Suprapubic skin (tissue), 4 donors: ENCODE data around the gene UCN3. TPM values are rescaled to one million over a fixed set of nuclear protein-coding genes. Genes with fewer than 3 reads are reported as not detected.

Experiments used
- total RNA-seq, 4 donors: library from RNA; depleted of rRNA; stranded (reverse); fragments of >200 nt; gene quantifications; one replicate each; pipeline ENCODE4 v1.1.0, GENCODE V29; 2016

UCN3 gene
- total RNA-seq, 4 donors from 2014 or later = not detected

Other genes starting within 250 kb of the UCN3 start
- gene AKR1C8, start 179.8 kb upstream of the UCN3 start, total RNA-seq = not detected
- gene AKR1C4, start 168.1 kb upstream of the UCN3 start, total RNA-seq = 1 to 10 TPM in 1 of 4 donors, not detected in 3; 1.1 TPM
- gene TUBAL3, start 39.9 kb downstream of the UCN3 start, total RNA-seq = 1 to 10 TPM in 1 of 4 donors, under 1 TPM in 1, not detected in 2; 0.36 to 1.7 TPM
- gene NET1, start 47.6 kb downstream of the UCN3 start, total RNA-seq = 10 to 100 TPM; 69.9 to 92.8 (median 76.2) TPM
- gene CALML5, start 134.6 kb downstream of the UCN3 start, total RNA-seq = 1,000 to 10,000 TPM in 3 of 4 donors, 100 to 1,000 TPM in 1; 429 to 3,135 (median 2,230) TPM
- 100 to 1,000 TPM in 2 of 4 donors, 10 to 100 TPM in 2; 27.4 to 296 (median 105) TPM for gene CALML3, start 160.0 kb downstream of the UCN3 start, total RNA-seq